ENCODE measurements around the gene FBH1. TPM values are rescaled to one million over a fixed set of nuclear protein-coding genes. Genes with fewer than 3 reads are reported as not detected.

Gene FBH1
- total and polyA plus RNA-seq, 2 experiments from 2014 or later = 62.5 to 90.8 TPM

GRCh38 chr10:5940807-5941218 is 50.8 kb downstream of the FBH1 start:
- Histone ChIP-seq H3K27me3 (ENCODE audit: insufficient read depth) (no peaks in the 10 kb centered on the region), H3K4me3 (no peak overlapping the region), H3K9me2 (ENCODE audit: insufficient read depth) (0 out of 2 replicates have a peak, but pooled peaks cover 2% of the 10 kb centered on the region), H3K79me2 (replicated peaks; ENCODE audit: insufficient read depth) (no peaks in the 10 kb centered on the region), H3K36me3 (ENCODE audit: insufficient read depth) (peaks cover 11% of the 10 kb centered on the region; the same call in 1 of the 2 replicates), H4K20me1 (replicated peaks; ENCODE audit: insufficient read depth) (no peaks in the 10 kb centered on the region; the same call in none of the 2 replicates), H2AFZ (no peak overlapping the region), H3K4me1 (ENCODE audit: insufficient read depth) (peaks cover 22% of the 10 kb centered on the region), H3K27ac (ENCODE audit: low read depth) (no peak overlapping the region), H3K4me2 (no peak overlapping the region), H3F3A (replicated peaks; ENCODE audit: low read depth) (0 out of 2 replicates have a peak, but pooled peaks cover 5% of the 10 kb centered on the region)
- no peak overlapping the region for H3K4me3 Mint-ChIP-seq
- TF ChIP-seq REST (IDR thresholded peaks at IDR 0.05; ENCODE audit: unreplicated experiment) (no peak), CREB1 (CRISPR knock-in tag; IDR thresholded peaks at IDR 0.05; ENCODE audit: low read depth) (no peak), ETS1 (IDR thresholded peaks at IDR 0.05) (no peak), CTCF (conservative IDR thresholded peaks at IDR 0.05; ENCODE audit: low read depth in 2 of 2) (no peak), EZH2phosphoT487 (IDR thresholded peaks at IDR 0.05; ENCODE audit: unreplicated experiment) (no peak), POLR2AphosphoS5 (IDR thresholded peaks at IDR 0.05; ENCODE audit: low read depth) (no peak)
- peaks cover 27% of the 10 kb centered on the region for H3K4me1 Mint-ChIP-seq
- peaks cover 25% of the 10 kb centered on the region for H3K36me3 Mint-ChIP-seq (ENCODE audit: low read depth)
- DNase-seq (ENCODE audit: low spot score) (no peak), ATAC-seq (no peak)
- H3K27me3 Mint-ChIP-seq (ENCODE audit: insufficient read depth, low read depth, poor library complexity) = peaks cover 11% of the 10 kb centered on the region
- no peak overlapping the region for H3K27ac Mint-ChIP-seq
- H3K9me3 Mint-ChIP-seq = no peaks in the 10 kb centered on the region

DNA sequence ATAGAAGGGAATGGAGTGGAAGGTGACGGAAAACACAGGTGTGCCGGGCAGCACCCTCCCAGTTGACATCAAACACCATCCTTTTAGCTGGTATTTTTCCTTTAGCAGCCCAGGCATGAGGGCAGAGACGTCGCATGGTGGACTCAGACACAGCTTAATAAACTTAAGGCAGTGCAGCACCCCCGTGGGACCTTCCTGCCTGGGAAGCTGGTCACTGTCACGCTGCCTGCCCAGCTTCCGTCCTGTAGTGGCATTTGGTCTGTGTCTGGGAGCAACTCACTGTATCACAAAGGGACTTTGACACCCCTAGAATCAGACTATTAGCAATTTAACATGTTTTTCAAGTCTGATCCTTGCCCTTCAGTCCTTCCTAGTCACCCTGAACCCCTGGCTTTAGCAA is 51.5 kb downstream of the FBH1 start:
- H3K9me2 ChIP-seq (ENCODE audit: insufficient read depth) = 0 out of 2 replicates have a peak, but pooled peaks cover 2% of the 10 kb centered on the region
- no peak overlapping the region for H3K4me3 ChIP-seq
- H3F3A ChIP-seq (replicated peaks; ENCODE audit: low read depth) = 0 out of 2 replicates have a peak, but pooled peaks cover 5% of the 10 kb centered on the region
- no peaks in the 10 kb centered on the region for H3K27me3 ChIP-seq (ENCODE audit: insufficient read depth)
- no peaks in the 10 kb centered on the region; the same call in 1 of the 2 replicates for H4K20me1 ChIP-seq (replicated peaks; ENCODE audit: insufficient read depth)
- H3K27me3 Mint-ChIP-seq (ENCODE audit: insufficient read depth, low read depth, poor library complexity) = peaks cover 13% of the 10 kb centered on the region
- no peak overlapping the region for H3K27ac Mint-ChIP-seq
- H3K36me3 ChIP-seq (ENCODE audit: insufficient read depth) = peaks cover 4% of the 10 kb centered on the region; the same call in 1 of the 2 replicates
- no peak overlapping the region for H2AFZ ChIP-seq
- ATAC-seq = no peak
- H3K79me2 ChIP-seq (replicated peaks; ENCODE audit: insufficient read depth) = no peaks in the 10 kb centered on the region
- no peak overlapping the region for H3K27ac ChIP-seq (ENCODE audit: low read depth)
- peaks cover 22% of the 10 kb centered on the region for H3K4me1 ChIP-seq (ENCODE audit: insufficient read depth)
- H3K4me3 Mint-ChIP-seq = no peak overlapping the region
- peaks cover 33% of the 10 kb centered on the region for H3K4me1 Mint-ChIP-seq
- H3K36me3 Mint-ChIP-seq (ENCODE audit: low read depth) = peaks cover 20% of the 10 kb centered on the region
- no peak overlapping the region for H3K4me2 ChIP-seq
- H3K9me3 Mint-ChIP-seq = no peaks in the 10 kb centered on the region
- DNase-seq (ENCODE audit: low spot score) = no peak
- TF ChIP-seq CTCF (conservative IDR thresholded peaks at IDR 0.05; ENCODE audit: low read depth in 2 of 2) (no peak), POLR2AphosphoS5 (IDR thresholded peaks at IDR 0.05; ENCODE audit: low read depth) (no peak)
